ENCODE data around the gene TEAD1.

TEAD1 gene

GRCh38 chr11:12687740-12688139 is 13.5 kb downstream of the TEAD1 start:
- DNase-seq, result no peak

GRCh38 chr11:12689029-12689755 is 15.0 kb downstream of the TEAD1 start:
- no peak for DNase-seq

GRCh38 chr11:12690663-12691062 is 16.4 kb downstream of the TEAD1 start:
- DNase-seq, result no peak

GRCh38 chr11:12691473-12691872 is 17.3 kb downstream of the TEAD1 start:
- DNase-seq, result no peak

GRCh38 chr11:12692229-12693075 is 18.2 kb downstream of the TEAD1 start:
- DNase-seq, result no peak

- no peak for DNase-seq
Measured at GRCh38 chr11:12693094-12693478, 18.9 kb downstream of the TEAD1 start.

- no peak for DNase-seq
Measured at GRCh38 chr11:12693479-12694182, 19.4 kb downstream of the TEAD1 start.

GRCh38 chr11:12694183-12694531 is 19.9 kb downstream of the TEAD1 start:
- no peak for DNase-seq

- no peak for DNase-seq
Measured at GRCh38 chr11:12695221-12695794, 21.1 kb downstream of the TEAD1 start.

GRCh38 chr11:12695873-12696272 is 21.7 kb downstream of the TEAD1 start:
- no peak for DNase-seq

GRCh38 chr11:12696911-12697581 is 22.8 kb downstream of the TEAD1 start:
- DNase-seq, result no peak

- no peak for DNase-seq
Measured at GRCh38 chr11:12698048-12698447, 23.8 kb downstream of the TEAD1 start.

GRCh38 chr11:12701811-12702592 is 27.8 kb downstream of the TEAD1 start:
- DNase-seq, result no peak

- DNase-seq, result no peak
Measured at GRCh38 chr11:12702999-12703453, 28.8 kb downstream of the TEAD1 start.

GRCh38 chr11:12704049-12704448 is 29.8 kb downstream of the TEAD1 start:
- DNase-seq, result no peak

GRCh38 chr11:12705874-12706273 is 31.7 kb downstream of the TEAD1 start:
- DNase-seq, result no peak

- DNase-seq, result no peak
Measured at GRCh38 chr11:12706545-12707499, 32.6 kb downstream of the TEAD1 start.

GRCh38 chr11:12707500-12707880 is 33.3 kb downstream of the TEAD1 start:
- no peak for DNase-seq

- no peak for DNase-seq
Measured at GRCh38 chr11:12711496-12711895, 37.3 kb downstream of the TEAD1 start.

GRCh38 chr11:12712132-12712531 is 37.9 kb downstream of the TEAD1 start:
- DNase-seq, result no peak

GRCh38 chr11:12715131-12715530 is 40.9 kb downstream of the TEAD1 start:
- no peak for DNase-seq

Data from activated effector memory CD4-positive, alpha-beta T cell treated with Interleukin-2 at 50 U/mL for 16 hours (primary cell).